ENCODE measurements around the gene FDXACB1.

FDXACB1 gene, protein sequence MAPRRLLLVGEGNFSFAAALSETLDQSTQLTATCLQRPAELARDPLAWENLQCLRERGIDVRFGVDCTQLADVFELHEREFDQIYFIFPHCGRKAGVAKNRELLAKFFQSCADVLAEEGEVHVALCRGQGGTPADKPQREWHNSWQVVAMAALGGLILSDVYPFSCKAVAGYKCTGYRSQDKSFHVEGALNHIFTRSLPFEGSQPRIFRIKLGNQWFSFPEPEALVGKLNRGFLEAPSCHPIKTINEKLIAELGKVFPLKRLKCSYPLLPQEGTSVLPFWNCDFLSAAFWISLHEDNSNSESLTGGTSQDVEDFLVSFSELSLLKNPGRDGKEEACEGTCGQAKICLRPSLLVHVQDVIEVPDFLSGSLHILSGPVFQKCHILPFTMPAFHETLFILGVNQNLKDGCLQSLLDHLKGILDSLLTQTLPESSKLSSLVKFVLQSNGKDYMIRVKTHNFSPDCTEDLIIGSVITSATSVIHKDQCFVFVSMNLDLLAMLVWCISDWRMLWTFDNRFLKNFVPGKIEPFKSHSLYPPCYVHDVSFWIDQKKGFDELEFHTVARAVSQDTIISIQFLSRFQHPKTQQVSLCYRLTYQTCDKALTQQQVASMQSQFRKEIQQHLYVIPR

DNA sequence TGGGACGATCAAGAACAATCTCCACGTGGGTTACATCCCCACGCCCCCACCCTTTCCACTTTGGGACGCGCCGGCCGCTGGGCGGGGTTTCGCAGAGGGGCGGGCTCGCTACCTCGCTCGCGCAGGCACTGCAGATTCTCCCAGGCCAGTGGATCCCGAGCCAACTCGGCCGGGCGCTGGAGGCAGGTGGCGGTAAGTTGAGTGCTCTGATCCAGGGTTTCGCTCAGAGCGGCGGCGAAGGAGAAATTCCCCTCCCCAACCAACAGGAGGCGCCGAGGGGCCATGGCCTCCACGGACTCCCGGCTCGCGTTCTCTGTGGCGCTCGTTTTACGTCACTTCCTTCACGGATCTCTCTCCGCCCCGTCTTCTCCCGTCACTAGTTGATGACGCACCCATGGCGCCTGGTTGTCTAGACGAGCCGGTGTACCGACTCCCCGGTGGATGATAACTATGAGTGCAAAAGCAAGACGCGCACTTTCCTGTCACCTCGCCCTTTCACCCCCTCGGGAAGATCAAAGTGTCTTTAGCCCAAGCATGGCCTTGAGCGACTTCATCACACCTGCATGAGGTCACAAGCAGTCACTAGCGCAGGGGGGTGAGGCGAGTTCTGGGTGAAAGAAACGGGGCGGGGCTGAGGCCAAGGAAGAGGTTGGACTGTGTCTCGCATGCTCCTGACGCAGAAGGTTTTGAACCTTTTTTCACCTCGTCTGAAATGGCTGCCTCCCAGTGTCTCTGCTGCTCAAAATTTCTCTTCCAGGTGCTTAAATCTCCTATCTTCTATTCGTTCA, at the start of gene FDXACB1, which contains the start of gene CFAP68:
Gene FDXACB1 (minus strand): TSS at position 317 of the 788 bp plus-strand sequence. CDS start 33 bp downstream, at position 284.
Gene CFAP68 (plus strand): TSS at position 693 of the 788 bp plus-strand sequence. CDS start 20 bp downstream, at position 713.
- DNase-seq (ENCODE audit: low read depth): peak; percentile 93

DNA sequence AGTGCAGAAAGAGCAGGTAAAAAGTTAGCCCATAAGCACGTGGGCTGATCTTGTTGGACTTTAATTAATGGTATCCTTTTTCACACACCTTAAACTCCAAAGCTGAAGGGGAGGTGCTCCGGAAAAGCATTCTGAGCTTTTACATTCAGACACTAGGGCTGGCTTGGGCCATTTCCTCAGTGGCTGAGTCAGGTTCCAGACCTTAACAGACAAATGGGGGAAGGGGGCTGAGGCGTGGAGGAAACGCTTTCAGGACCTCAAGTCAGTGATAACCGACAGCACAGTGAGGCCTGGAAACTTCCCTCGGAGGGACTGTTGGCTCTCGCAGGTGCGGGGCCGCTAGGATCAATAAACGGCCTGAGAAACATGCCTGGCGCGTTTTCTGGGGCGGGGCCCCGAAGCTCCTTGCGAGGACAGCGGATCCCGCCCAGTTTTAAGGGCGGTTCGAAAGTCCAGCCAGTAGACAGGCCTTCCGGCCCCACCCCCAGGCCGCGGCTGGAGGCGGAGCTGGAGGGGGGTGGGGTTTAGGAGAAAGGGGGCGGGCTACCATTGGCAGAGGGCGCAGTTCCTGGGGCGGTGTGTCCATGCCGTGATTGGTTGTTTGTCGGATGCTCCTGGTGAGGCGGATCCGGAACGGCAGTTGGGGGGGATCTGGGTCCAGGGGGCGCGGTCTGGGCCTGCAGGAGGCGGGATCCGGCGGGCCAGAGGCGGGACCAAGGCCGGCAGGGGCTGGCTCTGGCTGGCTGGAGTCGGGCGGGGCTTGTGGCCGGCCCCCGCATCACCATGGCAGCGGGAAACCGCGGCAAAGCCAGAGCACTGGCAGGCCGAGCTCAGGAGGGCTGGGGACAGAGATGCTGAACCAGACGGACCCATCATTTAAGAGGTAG, 47.8 kb upstream of the FDXACB1 start:
- peak; percentile 96 for DNase-seq (ENCODE audit: low read depth)

GRCh38 chr11:111925953-111926352, 47.0 kb upstream of the FDXACB1 start:
- DNase-seq (ENCODE audit: low read depth): no peak

GRCh38 chr11:111923951-111924350, 45.0 kb upstream of the FDXACB1 start:
- DNase-seq (ENCODE audit: low read depth): no peak

- no peak for DNase-seq (ENCODE audit: low read depth)
Measured at GRCh38 chr11:111923351-111923788, 44.4 kb upstream of the FDXACB1 start.

DNA sequence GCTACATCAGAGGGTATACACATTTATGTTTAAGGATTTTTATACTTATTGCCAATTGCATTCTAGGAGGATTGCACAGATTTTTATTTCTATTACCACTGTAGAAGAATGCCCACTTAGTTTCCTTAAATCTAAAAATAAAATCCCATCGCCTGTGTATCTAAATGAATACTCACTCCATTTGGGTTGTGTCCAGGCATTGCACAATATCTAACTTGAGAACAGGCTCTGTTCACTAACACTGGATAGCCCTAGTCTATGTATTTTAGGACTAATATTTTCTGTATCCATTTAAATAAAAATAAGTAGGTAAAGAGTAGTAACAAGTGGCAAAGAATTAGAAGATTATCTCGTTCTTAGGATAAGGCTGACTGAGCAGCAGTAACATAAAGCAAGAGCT, 43.8 kb upstream of the FDXACB1 start:
- DNase-seq (ENCODE audit: low read depth): no peak

- no peak for DNase-seq (ENCODE audit: low read depth)
Measured at GRCh38 chr11:111921541-111922230, 42.7 kb upstream of the FDXACB1 start.

DNA sequence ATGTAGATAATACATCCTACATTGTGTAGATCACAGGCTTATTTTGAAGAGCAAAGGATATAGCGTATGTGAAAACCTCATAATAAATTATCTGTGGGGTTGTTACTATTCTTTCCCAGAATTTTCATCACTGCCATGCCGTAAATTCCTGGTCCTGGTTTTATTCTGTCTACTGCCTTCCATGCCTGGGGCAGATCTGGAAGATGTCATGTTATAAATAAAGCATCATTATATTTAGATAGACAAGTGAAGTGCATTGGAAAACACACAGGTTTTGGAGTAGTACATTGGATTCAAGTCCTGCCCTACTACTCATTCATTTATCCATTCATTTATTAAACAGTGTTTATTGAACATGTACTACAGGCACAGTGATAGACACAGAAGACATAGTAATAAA, 41.9 kb upstream of the FDXACB1 start:
- no peak for DNase-seq (ENCODE audit: low read depth)

DNA sequence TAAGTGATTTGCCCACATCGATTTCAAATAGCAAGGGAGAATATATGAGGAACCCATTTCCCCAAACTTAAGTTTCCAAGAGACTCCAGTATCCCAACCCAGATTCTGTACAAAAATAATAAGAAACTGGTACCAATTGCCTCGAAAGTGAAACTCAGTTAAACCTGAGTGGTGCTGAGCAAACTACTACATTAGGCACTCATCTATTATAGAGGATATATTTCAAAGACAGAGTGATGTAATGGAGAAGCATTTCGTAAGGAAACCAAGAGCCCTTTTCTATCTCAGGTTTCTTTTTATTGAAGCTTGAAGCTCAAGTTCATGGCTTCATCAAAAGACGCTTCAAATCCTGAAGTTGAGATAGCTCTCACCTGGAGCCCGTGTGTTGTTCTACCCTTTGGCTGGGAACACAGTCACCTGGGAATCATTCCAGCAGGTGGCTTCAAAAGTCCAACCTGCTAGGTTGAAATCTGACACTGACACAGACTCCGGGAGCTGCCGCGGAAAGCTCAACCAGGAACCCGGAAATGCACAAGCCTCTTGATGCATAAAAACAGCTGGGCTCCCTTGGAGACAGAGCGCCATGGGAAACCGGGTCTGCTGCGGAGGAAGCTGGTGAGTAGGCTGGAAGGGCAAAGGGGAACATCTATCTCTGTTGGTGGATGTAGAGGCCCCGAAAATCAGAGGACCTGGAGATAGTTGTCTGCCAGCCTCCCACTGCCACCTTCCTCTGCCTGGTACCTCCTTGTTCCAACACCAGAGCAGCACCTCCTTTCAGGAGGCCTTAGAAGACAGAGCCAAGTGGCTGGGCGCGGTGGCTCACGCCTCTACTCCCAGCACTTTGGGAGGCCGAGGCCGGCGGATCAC, 39.7 kb upstream of the FDXACB1 start, which contains the start of gene C11orf52:
Gene C11orf52 (plus strand): TSS at position 524 of the 867 bp plus-strand sequence. CDS start 60 bp downstream, at position 584.
- DNase-seq (ENCODE audit: low read depth): no peak

DNA sequence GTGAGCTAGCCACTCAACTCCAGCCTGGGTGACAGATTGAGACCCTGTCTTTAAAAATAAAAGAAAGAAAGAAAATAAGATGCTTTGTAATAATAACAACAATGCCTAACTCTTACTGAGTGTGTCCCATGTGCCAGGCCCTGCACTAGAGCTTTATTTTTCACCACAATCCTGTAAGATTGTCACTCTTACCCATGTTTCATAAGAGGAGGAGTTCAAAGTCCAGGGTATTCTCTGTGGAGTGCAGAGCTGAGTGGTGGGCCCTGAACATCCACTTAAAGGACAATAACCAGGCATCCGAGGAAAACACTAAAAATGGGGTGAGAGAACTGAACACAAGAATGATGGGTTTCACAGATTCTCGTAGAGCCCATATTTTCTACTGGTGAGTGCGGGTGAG, 38.8 kb upstream of the FDXACB1 start:
- no peak for DNase-seq (ENCODE audit: low read depth)

GRCh38 chr11:111917312-111917711, 38.3 kb upstream of the FDXACB1 start:
- DNase-seq (ENCODE audit: low read depth): no peak

GRCh38 chr11:111916768-111917167, 37.8 kb upstream of the FDXACB1 start:
- DNase-seq (ENCODE audit: low read depth): no peak

GRCh38 chr11:111913997-111914396, 35.0 kb upstream of the FDXACB1 start:
- DNase-seq (ENCODE audit: low read depth): no peak

- DNase-seq (ENCODE audit: low read depth): no peak
Measured at GRCh38 chr11:111913031-111913861, 34.3 kb upstream of the FDXACB1 start.

- no peak for DNase-seq (ENCODE audit: low read depth)
Measured at GRCh38 chr11:111912535-111912934, 33.6 kb upstream of the FDXACB1 start, which contains the start of gene HSPB2. Gene HSPB2, plus strand, starts transcription at chr11:111912734. Its CDS starts 96 bp downstream, at chr11:111912830.

DNA sequence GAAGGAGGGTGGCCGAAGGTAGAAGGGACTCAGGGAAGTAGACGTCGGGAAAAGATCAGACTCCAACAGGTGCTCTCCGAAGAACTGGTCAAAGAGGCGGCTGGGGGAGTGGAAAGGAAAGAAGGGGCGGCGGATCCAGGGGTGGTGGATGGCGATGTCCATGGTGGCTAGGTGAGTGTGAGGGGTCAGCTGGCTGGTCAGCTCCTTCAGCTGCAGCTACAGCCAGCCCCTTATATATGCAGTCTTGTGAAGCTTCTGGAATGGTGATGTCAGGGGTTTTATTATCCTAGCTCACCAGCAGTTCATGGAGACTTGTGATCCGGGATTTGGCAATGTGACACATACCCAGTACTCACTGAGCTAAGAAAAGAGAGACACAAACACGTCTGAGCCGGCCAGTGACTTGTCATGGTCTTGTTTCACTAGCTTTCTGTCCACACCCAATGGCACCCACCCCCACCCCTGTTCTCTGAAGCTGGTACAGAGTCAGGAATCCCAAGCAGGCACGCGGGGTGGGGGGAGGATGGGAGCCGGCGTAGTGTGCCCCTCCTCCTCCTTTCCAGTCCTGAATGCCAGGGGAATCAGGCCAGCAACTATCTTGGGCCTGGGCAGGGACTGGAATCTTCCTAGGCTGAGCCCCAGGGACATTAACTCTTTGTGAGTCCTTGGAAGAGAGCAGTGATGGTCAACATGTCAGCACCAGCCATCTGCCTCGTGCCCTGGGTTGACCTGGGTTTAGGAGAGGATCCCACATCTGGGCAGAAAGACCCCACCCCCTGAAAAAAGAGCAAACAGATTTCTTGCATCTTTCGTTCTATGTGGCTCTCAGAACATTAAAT, 32.8 kb upstream of the FDXACB1 start, which contains the start of gene CRYAB:
Gene CRYAB (minus strand): TSS at position 208 of the 839 bp plus-strand sequence. CDS start 46 bp downstream, at position 162.
- no peak for DNase-seq (ENCODE audit: low read depth)

Data from CMK (cell line).